HepG2 (cell line): ENCODE measurements around the gene DUS1L. TPM values are rescaled to one million over a fixed set of nuclear protein-coding genes. Genes with fewer than 3 reads are reported as not detected.

ENCODE experiments used
- FIP1L1 ChIP-seq: fragments of 200-400 bp; formaldehyde crosslinking; IDR thresholded peaks from 2 replicates; pipeline ENCODE4 v1.6.1; 2018; ENCODE audit warnings: low read depth, mild to moderate bottlenecking, low read length, moderate library complexity, borderline replicate concordance; ENCODE audit not compliant: insufficient read depth
- FOXM1 ChIP-seq: sonication (generic); formaldehyde crosslinking; IDR thresholded peaks from 2 replicates; pipeline ENCODE4 v1.5.0; 2020; ENCODE audit warnings: missing genetic modification reagents
- FUBP1 ChIP-seq: sonication (generic); formaldehyde crosslinking; IDR thresholded peaks from 2 replicates; pipeline ENCODE4 v1.5.1; 2020; ENCODE audit warnings: missing genetic modification reagents, mild to moderate bottlenecking, borderline replicate concordance
- IKZF4 ChIP-seq: sonication (generic); formaldehyde crosslinking; IDR thresholded peaks from 2 replicates; pipeline ENCODE4 v1.5.1; 2020; ENCODE audit warnings: borderline replicate concordance, mild to moderate bottlenecking, low read depth, missing genetic modification reagents; ENCODE audit errors: not compliant biosample characterization
- PAXIP1 ChIP-seq: sonication (generic); formaldehyde crosslinking; conservative IDR thresholded peaks from 2 replicates; pipeline ENCODE4 v1.4.0; 2020; ENCODE audit warnings: mild to moderate bottlenecking, missing genetic modification reagents, moderate library complexity
- PBX2 ChIP-seq: IDR thresholded peaks from 2 replicates; pipeline ENCODE4 v1.6.1; 2016; ENCODE audit warnings: control low read depth
- RNF219 ChIP-seq: sonication (generic); formaldehyde crosslinking; IDR thresholded peaks from 2 replicates; pipeline ENCODE4 v1.5.0; 2020; ENCODE audit warnings: mild to moderate bottlenecking, missing genetic modification reagents
- SMYD3 ChIP-seq: sonication (generic); formaldehyde crosslinking; IDR thresholded peaks from 2 replicates; pipeline ENCODE4 v1.8.1; 2023; ENCODE audit warnings: mild to moderate bottlenecking, missing genetic modification reagents
- ZHX1 ChIP-seq: sonication (generic); formaldehyde crosslinking; IDR thresholded peaks from 2 replicates; pipeline ENCODE4 v1.8.1; 2022; ENCODE audit warnings: low read depth, mild to moderate bottlenecking, missing genetic modification reagents
- ZMYM2 ChIP-seq: sonication (generic); formaldehyde crosslinking; IDR thresholded peaks from 2 replicates; pipeline ENCODE4 v1.8.0; 2022; ENCODE audit warnings: mild to moderate bottlenecking, missing genetic modification reagents
- ZNF33A ChIP-seq: sonication (generic); formaldehyde crosslinking; IDR thresholded peaks from 2 replicates; pipeline ENCODE4 v1.5.1; 2020; ENCODE audit warnings: missing genetic modification reagents, mild to moderate bottlenecking, moderate library complexity, borderline replicate concordance
- ZNF431 ChIP-seq: sonication (generic); formaldehyde crosslinking; IDR thresholded peaks from 2 replicates; pipeline ENCODE4 v1.9.0; 2022; ENCODE audit warnings: missing genetic modification reagents, low read depth, mild to moderate bottlenecking, borderline replicate concordance
- ZNF432 ChIP-seq: sonication (generic); formaldehyde crosslinking; IDR thresholded peaks from 2 replicates; pipeline ENCODE4 v1.5.0; 2020; ENCODE audit warnings: missing genetic modification reagents, mild to moderate bottlenecking, borderline replicate concordance
- ZNF460 ChIP-seq: sonication (generic); formaldehyde crosslinking; IDR thresholded peaks from 2 replicates; pipeline ENCODE4 v1.5.1; 2020; ENCODE audit warnings: missing genetic modification reagents, mild to moderate bottlenecking, borderline replicate concordance
- ZNF7 ChIP-seq: IDR thresholded peaks from 2 replicates; pipeline ENCODE4 v1.6.1; 2016; ENCODE audit warnings: missing biosample characterization, missing genetic modification reagents
- polyA plus RNA-seq, 8 experiments: library from polyadenylated mRNA; depleted of rRNA in 3 of 8; stranded (reverse) in 7 of 8; unstranded in 1 of 8; fragments of >200 nt; fragmentation: Illumina TruSeq in 4 of 8; extraction: Trizol in 4 of 8; gene quantifications; 2 replicates each; pipeline versions ENCODE4 v1.2.1 to v1.2.3, GENCODE V29; 2011 to 2016; ENCODE audit warnings: low read depth in 4 of 8, missing spikeins in 1 of 8, mixed read lengths in 1 of 8; ENCODE audit not compliant: insufficient read depth in 1 of 8
- total RNA-seq, 5 experiments: library from RNA; depleted of rRNA; stranded (reverse); fragments of >200 nt; fragmentation: Illumina TruSeq; extraction: Trizol; gene quantifications; 2 replicates each; pipeline ENCODE4 v1.2.3, GENCODE V29; 2016; ENCODE audit warnings: low read depth in 1 of 5

Gene DUS1L
- total and polyA plus RNA-seq, 2 of the 13 experiments (the other 11 are each of a cell fraction or from before 2014, with no cell fraction given) = 81.0 to 109 TPM

- TF ChIP-seq IKZF4 (peak; percentile 82), ZNF7 (CRISPR knock-in tag) (no peak), ZNF460 (CRISPR knock-in tag) (no peak), ZHX1 (peak; percentile 75; the same call in 1 of the 2 replicates), FIP1L1 (0 out of 2 replicates have a peak, but pooled peaks have one; percentile 25), SMYD3 (0 out of 2 replicates have a peak, but pooled peaks have one; percentile 21), PAXIP1 (CRISPR knock-in tag) (peak; percentile 69), FUBP1 (CRISPR knock-in tag) (0 out of 2 replicates have a peak, but pooled peaks have one; percentile 87), ZNF33A (CRISPR knock-in tag) (no peak), FOXM1 (CRISPR knock-in tag) (no peak), ZNF432 (CRISPR knock-in tag) (no peak), ZMYM2 (no peak), RNF219 (no peak), PBX2 (CRISPR knock-in tag) (no peak), ZNF431 (peak; percentile 78; the same call in 1 of the 2 replicates)
Measured at GRCh38 chr17:82037092-82037888, 28.3 kb downstream of the DUS1L start, which contains the start of gene DCXR (continued).
